ENCODE measurements around the gene ERFE.

The ERFE gene

GRCh38 chr2:238151628-238152235 is 7.0 kb upstream of the ERFE start:
- in situ Hi-C loops (cut with HindIII; ENCODE audit: low sequenced_read_pairs): no loop called here
- no peak overlapping the region for H3K4me3 ChIP-seq (ENCODE audit: low read depth, low read length)
- no peak for DNase-seq (ENCODE audit: low read depth)
- TF ChIP-seq CTCF (IDR thresholded peaks at IDR 0.05; ENCODE audit: low read depth, low read length, missing control alignments): no peak

- in situ Hi-C loops (cut with HindIII; ENCODE audit: low sequenced_read_pairs): no loop called here
- no peak overlapping the region for H3K4me3 ChIP-seq (ENCODE audit: low read depth, low read length)
- no peak for DNase-seq (ENCODE audit: low read depth)
- no peak for TF ChIP-seq CTCF (IDR thresholded peaks at IDR 0.05; ENCODE audit: low read depth, low read length, missing control alignments)
These were observed 5.7 kb upstream of the ERFE start for GRCh38 chr2:238152771-238153688.

GRCh38 chr2:238154570-238154969 is 4.2 kb upstream of the ERFE start:
- no peak for DNase-seq (ENCODE audit: low read depth)
- no peak overlapping the region for H3K4me3 ChIP-seq (ENCODE audit: low read depth, low read length)
- in situ Hi-C loops (cut with HindIII; ENCODE audit: low sequenced_read_pairs): no loop called here
- TF ChIP-seq CTCF (IDR thresholded peaks at IDR 0.05; ENCODE audit: low read depth, low read length, missing control alignments): no peak

GRCh38 chr2:238155051-238155760 is 3.6 kb upstream of the ERFE start:
- no peak for TF ChIP-seq CTCF (IDR thresholded peaks at IDR 0.05; ENCODE audit: low read depth, low read length, missing control alignments)
- in situ Hi-C loops (cut with HindIII; ENCODE audit: low sequenced_read_pairs): no loop called here
- no peak for DNase-seq (ENCODE audit: low read depth)
- H3K4me3 ChIP-seq (ENCODE audit: low read depth, low read length): no peak overlapping the region

- H3K4me3 ChIP-seq (ENCODE audit: low read depth, low read length): no peak overlapping the region
- no peak for DNase-seq (ENCODE audit: low read depth)
- in situ Hi-C loops (cut with HindIII; ENCODE audit: low sequenced_read_pairs): no loop called here
- no peak for TF ChIP-seq CTCF (IDR thresholded peaks at IDR 0.05; ENCODE audit: low read depth, low read length, missing control alignments)
These were observed 2.7 kb upstream of the ERFE start for GRCh38 chr2:238155761-238156694.
